ENCODE data around the gene ITPRIPL2. TPM values are rescaled to one million over a fixed set of nuclear protein-coding genes. Genes with fewer than 3 reads are reported as not detected.

Gene ITPRIPL2
- total and polyA plus RNA-seq, 2 of the 13 experiments (the other 11 are each of a cell fraction or from before 2014, with no cell fraction given), result 5.9 to 12.6 TPM

DNA sequence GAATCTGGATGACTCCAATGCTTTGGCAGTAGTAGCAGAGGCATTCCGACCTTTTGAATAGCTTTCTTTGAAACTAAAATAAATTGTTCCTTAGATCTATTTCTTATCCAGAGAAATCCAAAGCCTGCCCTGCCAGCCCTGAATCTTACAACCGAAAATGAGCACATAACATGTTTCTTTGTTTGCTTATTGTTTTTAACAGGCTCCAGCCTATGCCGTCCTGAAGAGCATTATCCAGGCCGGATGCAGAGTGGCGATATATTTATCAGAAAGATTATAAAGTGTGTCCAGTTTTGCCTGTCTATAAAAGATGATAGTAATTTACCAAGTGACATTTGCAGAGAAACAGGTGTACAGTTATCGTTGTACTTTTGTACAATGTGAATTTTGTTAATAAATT, 35.9 kb upstream of the ITPRIPL2 start:
- Histone ChIP-seq H2AFZ (ENCODE audit: low read length) (no peak overlapping the region), H3K9ac (ENCODE audit: insufficient read depth, low read depth, low read length) (no peak overlapping the region), H4K20me1 (ENCODE audit: insufficient read depth, low read length) (no peaks in the 10 kb centered on the region), H3K79me2 (ENCODE audit: insufficient read depth, low read length) (no peaks in the 10 kb centered on the region), H3K27me3 (ENCODE audit: control insufficient read depth in 1 of 2, insufficient read depth in 2 of 2, low read length in 2 of 2) (no peaks in the 10 kb centered on the region), H3K27ac (ENCODE audit: extremely low read length, insufficient read depth, low read length) (no peak overlapping the region), H3K4me2 (ENCODE audit: low read depth, low read length) (no peak overlapping the region), H3K4me1 (ENCODE audit: insufficient read depth, low read length) (no peaks in the 10 kb centered on the region), H3K4me3 (replicated peaks in 1 of 3; ENCODE audit: insufficient read depth in 1 of 3, low read depth in 2 of 3, low read length in 3 of 3) (no peak overlapping the region), H3K36me3 (replicated peaks in 1 of 2; ENCODE audit: control insufficient read depth in 1 of 2, insufficient read depth in 2 of 2, low read length in 2 of 2) (peaks cover 26 to 56% of the 10 kb centered on the region in 2 experiments), H3K9me3 (ENCODE audit: low read length) (no peaks in the 10 kb centered on the region)
- ChIA-PET POLR2A (no interaction called here), CTCF (ENCODE audit: low intra/inter-chr PET ratio, low total read pairs) (no interaction called here)
- intact Hi-C loops (cut with micrococcal nuclease; ENCODE audit: unreplicated experiment) (no loop called here), in situ Hi-C loops (cut with HindIII; ENCODE audit: extremely low pct_ligation_motif_present, low pct_unique_long_range_greater_than_20kb) (no loop called here)
- no peak for ATAC-seq
- FAIRE-seq, result no peak
- WGBS (ENCODE audit: low lambda C conversion rate), result 92% methylated on average over 6 of the region's 6 CpGs
- DNase-seq (ENCODE audit: low spot score), result no peak
- TF ChIP-seq ZBTB7A (CRISPR knock-in tag; IDR thresholded peaks at IDR 0.05), result no peak
- TF ChIP-seq ZNF816 (CRISPR knock-in tag; IDR thresholded peaks at IDR 0.05; ENCODE audit: borderline replicate concordance), result no peak
- no peak for TF ChIP-seq NFRKB (IDR thresholded peaks at IDR 0.05)
- TF ChIP-seq, protein P1, sequence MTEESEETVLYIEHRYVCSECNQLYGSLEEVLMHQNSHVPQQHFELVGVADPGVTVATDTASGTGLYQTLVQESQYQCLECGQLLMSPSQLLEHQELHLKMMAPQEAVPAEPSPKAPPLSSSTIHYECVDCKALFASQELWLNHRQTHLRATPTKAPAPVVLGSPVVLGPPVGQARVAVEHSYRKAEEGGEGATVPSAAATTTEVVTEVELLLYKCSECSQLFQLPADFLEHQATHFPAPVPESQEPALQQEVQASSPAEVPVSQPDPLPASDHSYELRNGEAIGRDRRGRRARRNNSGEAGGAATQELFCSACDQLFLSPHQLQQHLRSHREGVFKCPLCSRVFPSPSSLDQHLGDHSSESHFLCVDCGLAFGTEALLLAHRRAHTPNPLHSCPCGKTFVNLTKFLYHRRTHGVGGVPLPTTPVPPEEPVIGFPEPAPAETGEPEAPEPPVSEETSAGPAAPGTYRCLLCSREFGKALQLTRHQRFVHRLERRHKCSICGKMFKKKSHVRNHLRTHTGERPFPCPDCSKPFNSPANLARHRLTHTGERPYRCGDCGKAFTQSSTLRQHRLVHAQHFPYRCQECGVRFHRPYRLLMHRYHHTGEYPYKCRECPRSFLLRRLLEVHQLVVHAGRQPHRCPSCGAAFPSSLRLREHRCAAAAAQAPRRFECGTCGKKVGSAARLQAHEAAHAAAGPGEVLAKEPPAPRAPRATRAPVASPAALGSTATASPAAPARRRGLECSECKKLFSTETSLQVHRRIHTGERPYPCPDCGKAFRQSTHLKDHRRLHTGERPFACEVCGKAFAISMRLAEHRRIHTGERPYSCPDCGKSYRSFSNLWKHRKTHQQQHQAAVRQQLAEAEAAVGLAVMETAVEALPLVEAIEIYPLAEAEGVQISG (CRISPR knock-in tag; IDR thresholded peaks at IDR 0.05), result no peak
- no peak for TF ChIP-seq ZNF367 (CRISPR knock-in tag; IDR thresholded peaks at IDR 0.05; ENCODE audit: borderline replicate concordance)
- TF ChIP-seq CBX5 (CRISPR knock-in tag; IDR thresholded peaks at IDR 0.05; ENCODE audit: borderline replicate concordance), result no peak
- TF ChIP-seq ZNF772 (CRISPR knock-in tag; IDR thresholded peaks at IDR 0.05), result no peak
- no peak for TF ChIP-seq ZNF382 (CRISPR knock-in tag; IDR thresholded peaks at IDR 0.05; ENCODE audit: borderline replicate concordance)
- TF ChIP-seq ZNF780A (CRISPR knock-in tag; IDR thresholded peaks at IDR 0.05), result no peak
- TF ChIP-seq, protein P2, sequence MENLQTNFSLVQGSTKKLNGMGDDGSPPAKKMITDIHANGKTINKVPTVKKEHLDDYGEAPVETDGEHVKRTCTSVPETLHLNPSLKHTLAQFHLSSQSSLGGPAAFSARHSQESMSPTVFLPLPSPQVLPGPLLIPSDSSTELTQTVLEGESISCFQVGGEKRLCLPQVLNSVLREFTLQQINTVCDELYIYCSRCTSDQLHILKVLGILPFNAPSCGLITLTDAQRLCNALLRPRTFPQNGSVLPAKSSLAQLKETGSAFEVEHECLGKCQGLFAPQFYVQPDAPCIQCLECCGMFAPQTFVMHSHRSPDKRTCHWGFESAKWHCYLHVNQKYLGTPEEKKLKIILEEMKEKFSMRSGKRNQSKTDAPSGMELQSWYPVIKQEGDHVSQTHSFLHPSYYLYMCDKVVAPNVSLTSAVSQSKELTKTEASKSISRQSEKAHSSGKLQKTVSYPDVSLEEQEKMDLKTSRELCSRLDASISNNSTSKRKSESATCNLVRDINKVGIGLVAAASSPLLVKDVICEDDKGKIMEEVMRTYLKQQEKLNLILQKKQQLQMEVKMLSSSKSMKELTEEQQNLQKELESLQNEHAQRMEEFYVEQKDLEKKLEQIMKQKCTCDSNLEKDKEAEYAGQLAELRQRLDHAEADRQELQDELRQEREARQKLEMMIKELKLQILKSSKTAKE (CRISPR knock-in tag; IDR thresholded peaks at IDR 0.05; ENCODE audit: borderline replicate concordance), result no peak
- no TSS peak for BruUV-seq (replicated peaks)

Data from HepG2 (cell line).